ENCODE measurements around the gene AFF4.
"Not testable (repeated sequence)": the region's sequence is repeated elsewhere in the genome, so short reads cannot be mapped to it uniquely, and the experiment has no call there.

Gene AFF4

GRCh38 chr5:132963171-132964104, at the start of gene AFF4:
TSS of gene AFF4 (minus strand) at chr5:132963634. CDS start at chr5:132937189, 26,445 bp downstream.
- peak within 1 kb of the TSS; percentile 84 for H3K4me3 ChIP-seq (ENCODE audit: low read depth, low read length)

- H3K4me3 ChIP-seq (ENCODE audit: low read depth, low read length), result not testable (repeated sequence)
Observed at GRCh38 chr5:133008455-133008854, 45.0 kb upstream of the AFF4 start.

GRCh38 chr5:133006653-133007052, 43.2 kb upstream of the AFF4 start:
- H3K4me3 ChIP-seq (ENCODE audit: low read depth, low read length), result no peak overlapping the region

- no peak overlapping the region for H3K4me3 ChIP-seq (ENCODE audit: low read depth, low read length)
Observed at GRCh38 chr5:132999246-132999645, 35.8 kb upstream of the AFF4 start.

GRCh38 chr5:132998556-132998955, 35.1 kb upstream of the AFF4 start:
- no peak overlapping the region for H3K4me3 ChIP-seq (ENCODE audit: low read depth, low read length)

- H3K4me3 ChIP-seq (ENCODE audit: low read depth, low read length), result no peak overlapping the region
Observed at GRCh38 chr5:132996307-132996706, 32.9 kb upstream of the AFF4 start.

GRCh38 chr5:132987531-132988408, 24.3 kb upstream of the AFF4 start:
- H3K4me3 ChIP-seq (ENCODE audit: low read depth, low read length), result no peak overlapping the region

GRCh38 chr5:132982971-132983370, 19.5 kb upstream of the AFF4 start:
- H3K4me3 ChIP-seq (ENCODE audit: low read depth, low read length), result not testable (repeated sequence)

- no peak overlapping the region for H3K4me3 ChIP-seq (ENCODE audit: low read depth, low read length)
Observed at GRCh38 chr5:132981288-132981687, 17.9 kb upstream of the AFF4 start.

- no peak overlapping the region for H3K4me3 ChIP-seq (ENCODE audit: low read depth, low read length)
Observed at GRCh38 chr5:132979976-132980375, 16.5 kb upstream of the AFF4 start.

GRCh38 chr5:132979367-132979940, 16.0 kb upstream of the AFF4 start:
- H3K4me3 ChIP-seq (ENCODE audit: low read depth, low read length), result no peak overlapping the region

- H3K4me3 ChIP-seq (ENCODE audit: low read depth, low read length), result no peak overlapping the region
Observed at GRCh38 chr5:132976852-132977251, 13.4 kb upstream of the AFF4 start.

GRCh38 chr5:132972436-132972828, 9.0 kb upstream of the AFF4 start:
- not testable (repeated sequence) for H3K4me3 ChIP-seq (ENCODE audit: low read depth, low read length)

- no peak overlapping the region for H3K4me3 ChIP-seq (ENCODE audit: low read depth, low read length)
Observed at GRCh38 chr5:132971483-132972435, 8.3 kb upstream of the AFF4 start.

- no peak overlapping the region for H3K4me3 ChIP-seq (ENCODE audit: low read depth, low read length)
Observed at GRCh38 chr5:132965120-132965519, 1.7 kb upstream of the AFF4 start.

GRCh38 chr5:132962429-132963021, 909 bp downstream of the AFF4 start:
- peak overlapping the region; percentile 84 for H3K4me3 ChIP-seq (ENCODE audit: low read depth, low read length)

- peak overlapping the region; percentile 84 for H3K4me3 ChIP-seq (ENCODE audit: low read depth, low read length)
Observed at GRCh38 chr5:132961887-132962286, 1.5 kb downstream of the AFF4 start.

- peak overlapping the region; percentile 84 for H3K4me3 ChIP-seq (ENCODE audit: low read depth, low read length)
Observed at GRCh38 chr5:132961123-132961815, 2.2 kb downstream of the AFF4 start.

- H3K4me3 ChIP-seq (ENCODE audit: low read depth, low read length), result not testable (repeated sequence)
Observed at GRCh38 chr5:132956166-132956799, 7.2 kb downstream of the AFF4 start.
